Right ventricle myocardium inferior (tissue), 1 donor: ENCODE data around the gene TSHZ2. TPM values are rescaled to one million over a fixed set of nuclear protein-coding genes. Genes with fewer than 3 reads are reported as not detected.

Source experiments
- ATAC-seq: fragments of 200-7000 bp; cut with Tn5 transposase; one replicate; pipeline ENCODE4 v1.9.1; 2020; ENCODE audit warnings: mild to moderate bottlenecking, moderate library complexity
- DNase-seq: peaks from one replicate; pipeline ENCODE4 v3.0.0; 2021; ENCODE audit errors: missing footprints
- intact Hi-C: fragments of 100-400 bp; cut with DNase I; formaldehyde crosslinking; loops from one replicate; pipeline ENCODE4 v1.11.0; 2022
- long read RNA-seq: library from polyadenylated mRNA; unstranded; transcript quantifications from one replicate; pipeline ENCODE4 v2.0.0, GENCODE V29; 2021
- total RNA-seq: library from RNA; stranded (reverse); fragmentation: NEBNext Ultra II Directional; extraction: Animal tissue kit (Norgen Biotek cat#: 25700); gene quantifications from one replicate; pipeline ENCODE4 v1.2.1, GENCODE V29; 2021
- donor health status: DM: no; HTN: yes; CAD: no; lungs with severe emphysema.

The TSHZ2 gene, protein sequence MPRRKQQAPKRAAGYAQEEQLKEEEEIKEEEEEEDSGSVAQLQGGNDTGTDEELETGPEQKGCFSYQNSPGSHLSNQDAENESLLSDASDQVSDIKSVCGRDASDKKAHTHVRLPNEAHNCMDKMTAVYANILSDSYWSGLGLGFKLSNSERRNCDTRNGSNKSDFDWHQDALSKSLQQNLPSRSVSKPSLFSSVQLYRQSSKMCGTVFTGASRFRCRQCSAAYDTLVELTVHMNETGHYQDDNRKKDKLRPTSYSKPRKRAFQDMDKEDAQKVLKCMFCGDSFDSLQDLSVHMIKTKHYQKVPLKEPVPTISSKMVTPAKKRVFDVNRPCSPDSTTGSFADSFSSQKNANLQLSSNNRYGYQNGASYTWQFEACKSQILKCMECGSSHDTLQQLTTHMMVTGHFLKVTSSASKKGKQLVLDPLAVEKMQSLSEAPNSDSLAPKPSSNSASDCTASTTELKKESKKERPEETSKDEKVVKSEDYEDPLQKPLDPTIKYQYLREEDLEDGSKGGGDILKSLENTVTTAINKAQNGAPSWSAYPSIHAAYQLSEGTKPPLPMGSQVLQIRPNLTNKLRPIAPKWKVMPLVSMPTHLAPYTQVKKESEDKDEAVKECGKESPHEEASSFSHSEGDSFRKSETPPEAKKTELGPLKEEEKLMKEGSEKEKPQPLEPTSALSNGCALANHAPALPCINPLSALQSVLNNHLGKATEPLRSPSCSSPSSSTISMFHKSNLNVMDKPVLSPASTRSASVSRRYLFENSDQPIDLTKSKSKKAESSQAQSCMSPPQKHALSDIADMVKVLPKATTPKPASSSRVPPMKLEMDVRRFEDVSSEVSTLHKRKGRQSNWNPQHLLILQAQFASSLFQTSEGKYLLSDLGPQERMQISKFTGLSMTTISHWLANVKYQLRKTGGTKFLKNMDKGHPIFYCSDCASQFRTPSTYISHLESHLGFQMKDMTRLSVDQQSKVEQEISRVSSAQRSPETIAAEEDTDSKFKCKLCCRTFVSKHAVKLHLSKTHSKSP (N-terminal part only)
- total RNA-seq = 4.2 TPM
- long read RNA-seq, partial matches to known transcripts = 0 of 1 reads
- long read RNA-seq, other reads (novel, unspliced or antisense) = 1 of 1 reads

GRCh38 chr20:52972190-52972937 is at the start of gene TSHZ2:
Gene TSHZ2 (plus strand): TSS chr20:52972358. CDS start chr20:52973294, 936 bp downstream.
- ATAC-seq (peak; percentile 66), DNase-seq (peak; percentile 69)
- intact Hi-C loops = no loop called here

DNA sequence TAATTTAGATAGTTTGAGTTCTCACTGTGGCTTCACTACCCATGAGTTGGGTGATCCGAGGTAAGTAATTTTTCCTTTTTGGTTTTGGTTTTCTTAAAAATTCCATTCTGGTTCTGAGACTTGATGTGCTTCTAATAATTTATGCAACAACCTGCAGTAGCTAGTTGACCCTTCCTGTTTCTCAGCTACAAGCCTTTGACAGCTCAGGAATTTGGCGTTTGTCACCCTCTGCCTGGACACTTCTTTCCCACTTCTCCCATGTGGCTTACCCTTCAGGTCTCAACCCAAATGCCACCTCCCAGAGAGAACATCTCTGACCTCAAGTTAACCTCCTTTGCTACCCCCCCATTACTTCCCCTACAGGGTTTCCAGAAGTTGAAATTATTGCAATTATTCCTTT is 49.7 kb upstream of the TSHZ2 start:
- intact Hi-C loops = no loop called here
- ATAC-seq (no peak), DNase-seq (no peak)

GRCh38 chr20:52923123-52923937 is 48.8 kb upstream of the TSHZ2 start:
- intact Hi-C loops = no loop called here
- DNase-seq (no peak), ATAC-seq (no peak)

DNA sequence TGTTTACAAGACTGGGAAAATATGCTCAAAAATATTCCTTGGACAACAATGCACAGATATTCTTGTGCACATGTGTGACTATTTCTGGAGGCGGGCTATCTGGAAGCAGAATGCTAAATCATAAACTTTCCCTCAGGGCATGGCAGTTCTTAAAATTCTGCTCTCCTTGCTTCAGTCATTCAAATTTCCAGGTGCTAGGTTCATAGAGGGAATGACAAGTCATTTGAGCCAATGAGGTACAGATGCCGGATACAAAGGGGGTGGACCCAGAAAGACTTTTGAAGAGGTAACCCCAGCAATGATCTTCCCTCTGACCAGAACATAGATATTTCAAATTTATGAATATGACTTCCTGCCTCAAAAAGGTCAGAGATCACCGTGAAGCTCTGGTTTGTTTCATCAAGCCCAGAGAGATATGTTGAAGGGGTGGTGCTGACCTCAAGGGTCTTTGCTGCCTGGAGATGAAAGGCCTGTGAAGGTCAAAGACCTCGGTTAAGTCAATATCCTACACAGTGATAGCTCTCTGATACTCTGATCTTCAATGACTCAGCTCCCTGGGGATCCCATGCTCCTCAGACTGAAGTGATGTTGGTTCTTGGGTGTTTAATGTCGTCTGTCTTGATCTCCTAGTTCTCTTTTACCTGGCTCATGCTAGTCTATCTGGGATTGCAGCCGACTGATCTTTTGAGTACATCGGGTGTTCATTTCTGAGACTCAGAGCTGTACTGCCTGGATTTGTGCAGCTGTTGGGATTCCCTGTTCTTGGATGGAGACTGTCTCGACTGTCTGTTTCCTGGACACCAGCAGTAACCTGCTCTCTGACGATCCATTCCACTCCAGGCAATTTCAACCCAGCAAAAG is 47.5 kb upstream of the TSHZ2 start:
- intact Hi-C loops = no loop called here
- ATAC-seq (no peak), DNase-seq (no peak)

DNA sequence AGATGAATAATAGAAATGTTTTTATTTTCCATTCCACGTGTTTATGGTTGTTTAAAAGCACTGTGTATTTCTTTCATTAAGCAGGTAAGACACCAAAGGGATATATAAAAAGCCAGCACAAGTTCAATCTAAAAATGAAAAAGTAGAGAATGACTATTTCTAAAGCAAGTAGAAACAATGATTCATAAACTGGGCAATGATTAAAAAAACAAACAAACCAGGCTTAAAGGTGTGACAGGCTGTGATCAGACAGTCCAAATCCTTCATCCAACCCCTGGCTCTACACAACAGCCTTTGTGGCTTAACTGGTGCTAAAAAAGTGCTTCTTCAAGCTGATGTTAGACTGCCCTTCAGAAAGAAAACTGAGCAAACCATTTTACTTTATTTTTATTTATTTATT is 45.7 kb upstream of the TSHZ2 start:
- DNase-seq (no peak), ATAC-seq (no peak)
- intact Hi-C loops = no loop called here

GRCh38 chr20:52933867-52934266 is 38.3 kb upstream of the TSHZ2 start:
- intact Hi-C loops = no loop called here
- no peak for DNase-seq
- ATAC-seq = no peak

GRCh38 chr20:52936351-52937340 is 35.5 kb upstream of the TSHZ2 start:
- ATAC-seq (no peak), DNase-seq (no peak)
- intact Hi-C loops = no loop called here

GRCh38 chr20:52937591-52938100 is 34.5 kb upstream of the TSHZ2 start:
- no peak for ATAC-seq
- intact Hi-C loops = no loop called here
- DNase-seq = no peak

- no peak for ATAC-seq
- intact Hi-C loops = no loop called here
- no peak for DNase-seq
Measured at GRCh38 chr20:52939141-52939540, 33.0 kb upstream of the TSHZ2 start.

- DNase-seq = no peak
- no peak for ATAC-seq
- intact Hi-C loops = no loop called here
Measured at GRCh38 chr20:52941808-52942207, 30.4 kb upstream of the TSHZ2 start.

DNA sequence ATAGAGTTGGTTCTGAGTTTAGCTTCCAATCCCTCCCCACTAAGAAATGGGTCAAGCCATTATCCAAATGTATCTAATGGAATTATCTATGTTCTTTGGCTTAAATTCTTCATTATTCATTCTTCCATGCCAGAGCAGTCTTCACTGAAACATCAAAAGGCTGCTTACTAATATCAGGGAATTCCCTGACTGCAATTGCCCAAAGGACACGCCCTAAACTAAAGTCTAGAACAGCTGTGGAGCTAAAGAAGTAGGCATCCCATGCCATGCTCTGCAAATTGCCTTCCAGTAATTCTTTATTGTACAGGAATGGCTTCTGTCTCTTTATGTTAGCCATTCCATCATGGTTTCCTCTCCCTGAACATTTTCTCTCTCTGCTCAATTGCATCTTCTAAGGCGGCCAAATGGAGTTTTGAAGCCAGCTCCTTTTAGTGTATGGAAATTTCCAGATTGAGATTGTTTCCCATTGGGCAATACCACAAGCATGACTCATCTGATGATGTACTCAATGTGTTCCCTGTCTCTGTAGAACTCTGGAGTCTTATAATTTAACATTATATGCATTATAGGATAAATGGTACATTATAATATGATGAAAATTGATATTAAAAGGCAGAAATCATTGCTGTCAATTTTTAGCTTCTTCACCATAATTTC is 28.8 kb upstream of the TSHZ2 start:
- DNase-seq (no peak), ATAC-seq (no peak)
- intact Hi-C loops = no loop called here

GRCh38 chr20:52945268-52945667 is 26.9 kb upstream of the TSHZ2 start:
- no peak for ATAC-seq
- no peak for DNase-seq
- intact Hi-C loops = no loop called here

DNA sequence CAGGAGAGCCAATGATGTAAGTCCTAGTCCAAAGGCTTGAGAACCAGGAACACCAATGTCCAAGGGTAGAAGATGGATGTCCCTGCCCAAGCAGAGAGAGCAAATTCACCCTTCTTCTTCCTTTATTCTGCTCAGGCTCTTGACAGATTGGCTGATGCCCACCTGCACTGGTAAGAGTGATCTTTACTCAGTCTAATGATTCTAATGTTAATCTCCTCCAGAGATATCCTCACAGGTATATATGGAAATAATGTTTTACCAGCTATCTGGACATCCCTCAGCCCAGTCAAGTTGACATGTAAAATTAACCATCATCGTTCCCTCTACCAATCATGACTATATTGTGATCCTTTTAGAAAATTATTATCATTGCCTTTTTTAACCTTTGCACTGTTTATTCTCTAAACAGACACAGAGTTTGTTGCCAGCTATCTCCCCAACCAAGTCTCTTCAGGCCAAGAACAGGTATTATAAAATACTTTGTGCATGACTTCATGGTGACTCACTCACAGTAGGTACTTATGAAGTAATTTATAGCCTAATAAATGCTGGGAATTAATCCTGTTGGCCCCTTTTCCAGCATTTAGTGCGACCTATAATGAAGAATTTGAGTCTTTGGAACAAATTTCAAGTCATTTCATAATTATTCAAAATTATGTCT is 26.2 kb upstream of the TSHZ2 start:
- intact Hi-C loops = no loop called here
- DNase-seq (no peak), ATAC-seq (no peak)

- ATAC-seq = no peak
- DNase-seq = no peak
Measured at GRCh38 chr20:52948491-52948890, 23.7 kb upstream of the TSHZ2 start.

DNA sequence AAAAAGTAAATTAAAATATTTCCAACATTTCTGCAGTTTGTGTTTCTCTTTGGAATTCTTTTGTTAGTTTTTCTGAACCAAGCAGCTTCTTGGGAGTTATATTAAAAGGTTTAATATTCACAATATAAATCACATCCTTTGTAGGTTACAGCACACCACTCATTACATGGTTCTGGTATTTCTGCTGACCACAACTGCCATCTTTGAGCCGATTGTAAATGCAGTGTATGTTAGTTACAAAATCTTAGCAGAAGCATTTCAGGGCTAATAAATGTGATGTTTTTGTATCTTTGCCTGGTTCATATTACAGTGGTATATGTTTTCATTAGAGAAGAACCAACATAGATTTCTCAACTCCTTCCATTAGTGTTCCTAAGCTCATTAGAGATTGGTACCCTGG is 19.1 kb upstream of the TSHZ2 start:
- intact Hi-C loops = no loop called here
- DNase-seq (no peak), ATAC-seq (no peak)

More at GRCh38 chr20:52948491-52948890, 23.7 kb upstream of the TSHZ2 start:
- intact Hi-C loops = no loop called here
